OCI-LY7 (cell line): ENCODE measurements around the gene ANO1.

ENCODE experiments used
- CTCF ChIP-seq: fragments of 200-600 bp; sonication (generic); conservative IDR thresholded peaks from 2 replicates; pipeline ENCODE4 v1.5.1; 2014; ENCODE audit warnings: mild to moderate bottlenecking, antibody characterized with exemption, low read length, moderate library complexity, mixed read lengths
- EZH2phosphoT487 ChIP-seq: fragments of 200-600 bp; sonication (generic); IDR thresholded peaks from 2 replicates; pipeline ENCODE4 v1.6.1; 2018; ENCODE audit warnings: low read depth, borderline replicate concordance, mild to moderate bottlenecking, mixed run types, antibody characterized with exemption, low read length, moderate library complexity, mixed read lengths

GRCh38 chr11:70036971-70037882 is 40.9 kb upstream of the ANO1 start:
- TF ChIP-seq CTCF (no peak), EZH2phosphoT487 (no peak)
